DMS153 (cell line): ENCODE results near the gene FABP7.
A peak's percentile ranks its signal among the peaks of the same experiment; 100 is the strongest.
"Not testable (repeated sequence)": the region's sequence is repeated elsewhere in the genome, so short reads cannot be mapped to it uniquely, and the experiment has no call there.

Experiments used
- DNase-seq: peaks from one replicate; lab custom pipeline; 2025; lab: John Stamatoyannopoulos, UW

FABP7 gene

GRCh38 chr6:122779667-122780066 lies at the start of gene FABP7:
Gene FABP7, plus strand, starts transcription at chr6:122779716. Its CDS starts 79 bp downstream, at chr6:122779795.
- DNase-seq: no peak

- no peak for DNase-seq
Measured at GRCh38 chr6:122730334-122730733, 49.2 kb upstream of the FABP7 start.

DNA sequence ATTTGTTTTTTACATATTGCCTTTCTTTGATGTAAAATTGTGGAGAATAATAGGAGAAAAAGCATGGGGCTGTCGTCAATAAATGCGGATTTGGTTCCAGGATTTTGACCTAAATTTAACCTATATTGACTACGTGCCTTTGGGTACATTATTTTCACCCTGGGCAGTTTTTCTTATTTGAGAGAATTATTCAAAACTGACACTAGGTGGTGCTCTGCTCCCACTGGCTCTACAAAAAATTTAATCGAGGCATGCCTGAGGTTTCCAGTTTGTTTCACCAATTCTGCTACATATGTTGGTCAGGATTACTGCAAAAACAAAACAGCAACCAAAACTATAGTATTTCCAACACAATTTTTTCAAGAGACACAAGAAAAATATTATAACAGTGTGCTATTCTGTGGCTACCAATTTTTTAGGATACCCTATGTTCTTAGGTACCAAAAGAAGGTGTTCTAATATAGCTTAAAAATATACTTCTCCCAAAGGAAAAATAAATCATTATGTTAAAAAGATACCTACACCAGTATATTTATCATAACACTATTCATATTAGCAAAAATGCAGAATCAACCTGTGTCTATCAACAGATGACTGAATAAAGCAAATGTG lies 48.6 kb upstream of the FABP7 start:
- peak; percentile 35 for DNase-seq

- DNase-seq: no peak
Measured at GRCh38 chr6:122733259-122733658, 46.3 kb upstream of the FABP7 start.

- no peak for DNase-seq
Measured at GRCh38 chr6:122734529-122735395, 44.8 kb upstream of the FABP7 start.

GRCh38 chr6:122735582-122735981 lies 43.9 kb upstream of the FABP7 start:
- peak; percentile 68 for DNase-seq

GRCh38 chr6:122736163-122736562 lies 43.4 kb upstream of the FABP7 start:
- DNase-seq: peak; percentile 37

DNA sequence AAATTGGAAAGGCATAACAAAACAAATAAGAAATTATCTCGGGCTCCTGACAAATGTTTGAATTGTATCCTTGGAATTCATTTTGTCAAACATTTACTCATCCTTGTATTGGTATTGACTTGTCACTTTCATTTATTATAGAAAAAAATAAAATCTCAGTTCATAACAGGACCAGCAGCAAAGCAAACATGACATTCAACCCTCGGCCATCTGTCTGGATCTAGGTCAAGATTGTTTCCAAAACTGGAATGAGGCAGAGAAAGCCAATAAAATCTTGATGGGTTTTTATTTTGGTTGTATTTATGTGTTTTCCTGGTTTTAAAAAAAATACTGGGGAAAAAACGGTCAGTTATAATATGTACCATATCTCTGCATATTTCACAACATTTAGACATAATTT lies 42.9 kb upstream of the FABP7 start:
- DNase-seq: no peak

GRCh38 chr6:122740091-122740490 lies 39.4 kb upstream of the FABP7 start:
- DNase-seq: no peak

GRCh38 chr6:122740936-122741335 lies 38.6 kb upstream of the FABP7 start:
- no peak for DNase-seq

- DNase-seq: not testable (repeated sequence)
Measured at GRCh38 chr6:122744247-122744646, 35.3 kb upstream of the FABP7 start.

GRCh38 chr6:122744856-122745255 lies 34.7 kb upstream of the FABP7 start:
- peak; percentile 30 for DNase-seq

GRCh38 chr6:122746688-122747087 lies 32.8 kb upstream of the FABP7 start:
- DNase-seq: no peak

DNA sequence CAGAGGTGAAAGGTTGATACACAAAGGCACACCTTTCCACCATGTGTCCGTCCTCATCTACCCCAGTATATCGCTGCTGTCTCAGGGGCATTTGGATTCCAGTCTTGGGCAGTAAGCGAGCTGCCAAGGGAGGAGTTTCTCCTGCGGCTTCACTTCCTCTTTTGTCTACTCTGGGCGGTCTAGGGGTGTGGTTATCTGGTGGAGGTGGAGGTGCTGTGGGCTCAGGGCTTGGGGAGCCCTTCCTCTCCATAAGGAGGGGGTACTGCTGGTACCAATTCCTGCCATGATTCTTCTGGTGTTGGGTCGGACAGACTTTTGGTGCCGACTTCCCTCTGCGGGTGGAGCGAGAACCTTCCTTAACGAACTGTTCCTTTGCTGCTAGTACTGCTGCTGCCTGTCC lies 31.9 kb upstream of the FABP7 start:
- DNase-seq: no peak

- DNase-seq: not testable (repeated sequence)
Measured at GRCh38 chr6:122748945-122749344, 30.6 kb upstream of the FABP7 start.

DNA sequence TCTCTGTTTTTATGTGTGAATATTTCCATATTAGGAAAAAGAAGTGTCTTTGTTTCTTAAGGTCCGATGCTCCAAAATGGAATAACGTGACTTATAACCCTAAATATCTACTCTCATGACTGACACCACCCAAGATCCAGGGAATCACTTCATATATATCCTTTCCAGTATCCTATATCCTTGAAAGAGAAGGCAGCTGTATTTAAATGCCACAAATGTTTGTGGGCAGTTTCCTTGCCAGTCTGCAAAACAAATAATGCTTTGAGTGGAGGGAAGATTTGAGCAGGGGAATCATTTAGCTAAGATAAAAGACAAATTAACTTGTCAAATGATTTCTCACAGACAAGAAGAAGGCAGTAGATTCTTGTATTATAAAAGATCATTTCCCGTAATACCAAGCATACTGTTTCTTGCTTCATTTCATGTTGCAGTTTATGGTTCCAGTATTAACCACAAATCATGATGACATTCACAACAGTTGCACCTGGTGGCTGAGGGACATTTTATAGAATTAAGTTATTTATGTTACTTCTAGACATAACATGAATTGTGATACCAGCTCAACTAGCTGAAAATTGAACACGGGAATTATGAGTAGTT lies 30.0 kb upstream of the FABP7 start:
- DNase-seq: no peak

GRCh38 chr6:122751326-122751725 lies 28.2 kb upstream of the FABP7 start:
- no peak for DNase-seq

DNA sequence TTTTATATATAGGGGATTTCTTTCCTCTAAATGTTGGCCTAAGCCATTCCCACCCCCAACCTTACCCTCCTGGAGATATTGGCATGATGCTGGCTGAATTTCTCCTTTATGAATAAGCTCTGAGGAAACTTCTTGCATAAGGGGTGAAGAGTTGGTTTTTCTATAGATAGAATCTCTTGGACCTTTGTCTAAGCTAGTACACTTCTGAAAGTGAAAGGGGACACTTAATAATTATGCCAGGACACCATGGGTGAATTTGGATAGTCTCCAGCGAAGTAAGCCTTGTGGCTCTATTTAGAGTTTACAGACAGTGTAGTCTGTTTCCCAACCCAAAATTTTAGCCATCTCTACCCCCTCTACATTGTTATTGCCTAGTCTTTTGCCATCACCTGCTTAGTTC lies 27.1 kb upstream of the FABP7 start:
- no peak for DNase-seq

DNA sequence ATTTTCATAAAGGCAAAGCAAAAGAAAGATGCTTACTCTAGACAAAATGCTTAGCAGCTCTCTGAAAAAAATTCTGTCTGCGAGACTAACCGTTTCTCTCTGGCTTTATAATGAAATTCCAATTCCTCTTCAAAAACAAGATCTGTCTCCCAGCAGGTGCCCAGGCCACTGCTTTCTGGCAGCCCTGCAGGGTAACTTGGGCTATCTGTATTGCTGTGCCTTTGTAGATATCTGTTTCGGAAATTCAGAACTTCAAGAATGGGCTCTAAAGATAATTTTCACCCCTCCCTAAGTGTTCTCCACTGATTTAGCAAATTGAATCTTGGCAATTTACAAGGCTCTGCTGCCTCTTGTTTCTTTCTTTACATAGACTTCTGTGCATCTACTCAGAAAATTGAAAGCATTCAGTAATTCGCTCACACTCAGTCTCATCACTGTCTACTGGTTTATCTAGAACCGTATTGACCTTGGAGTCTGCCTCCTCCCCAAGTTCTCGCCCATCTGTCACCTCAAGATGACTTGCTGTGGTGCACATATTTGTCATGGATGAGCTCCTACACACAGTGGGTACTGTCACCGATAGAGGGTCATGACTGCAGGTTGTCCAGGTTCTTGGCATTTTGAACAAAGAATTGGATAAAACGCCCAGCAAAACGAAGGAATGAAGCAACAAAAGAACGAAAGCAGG lies 26.4 kb upstream of the FABP7 start:
- DNase-seq: no peak

DNA sequence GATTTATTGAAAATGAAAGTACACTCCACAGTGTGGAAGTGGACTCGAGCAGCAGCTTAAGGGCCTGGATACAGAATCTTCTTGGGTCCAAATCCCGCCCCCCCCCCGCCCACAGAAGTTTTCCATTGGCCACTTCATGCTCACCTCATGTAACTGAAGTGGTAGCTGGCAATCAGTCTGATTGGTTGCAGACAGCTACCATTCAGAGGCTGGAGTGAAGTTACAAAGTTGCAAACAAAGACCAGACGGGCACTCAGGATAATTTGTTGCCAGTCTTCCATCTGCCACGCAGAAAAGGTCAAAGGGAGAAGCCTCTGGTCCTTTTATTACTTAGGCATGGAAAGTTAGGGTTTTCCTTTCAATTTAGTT lies 25.8 kb upstream of the FABP7 start:
- no peak for DNase-seq

- no peak for DNase-seq
Measured at GRCh38 chr6:122754191-122754731, 25.3 kb upstream of the FABP7 start.

DNA sequence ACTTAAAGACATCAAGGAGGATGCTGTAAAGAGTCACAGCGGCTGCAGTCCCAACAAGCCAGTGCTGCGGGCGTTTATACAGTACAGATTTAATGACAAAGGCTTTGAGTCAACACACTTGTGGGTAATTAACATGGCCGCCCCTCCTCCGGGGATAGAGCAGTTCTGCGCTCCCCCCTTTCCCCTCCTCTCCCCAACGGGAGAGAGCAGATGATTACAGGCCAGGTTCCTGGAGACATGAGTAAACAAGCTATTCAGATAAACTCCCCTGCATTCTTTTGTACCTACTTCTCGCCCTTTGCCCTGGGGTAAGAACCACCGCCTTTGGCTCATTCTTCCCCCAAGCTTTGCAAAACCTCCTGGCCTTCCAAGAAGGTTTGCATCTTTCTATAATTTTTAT lies 23.6 kb upstream of the FABP7 start:
- DNase-seq: no peak
